ENCODE data around the gene SEPTIN12.

SEPTIN12 gene

GRCh38 chr16:4777339-4778049 lies 10.7 kb downstream of the SEPTIN12 start:
- DNase-seq (ENCODE audit: low spot score), result no peak
- in situ Hi-C loops (cut with MboI; ENCODE audit: low sequenced_read_pairs, unreplicated experiment), result no loop called here
- TF ChIP-seq CTCF (IDR thresholded peaks at IDR 0.05; ENCODE audit: borderline replicate concordance, control extremely low read depth, extremely low read depth, insufficient read depth, missing control alignments), result no peak

- no peak for DNase-seq (ENCODE audit: low spot score)
- in situ Hi-C loops (cut with MboI; ENCODE audit: low sequenced_read_pairs, unreplicated experiment), result no loop called here
- TF ChIP-seq CTCF (IDR thresholded peaks at IDR 0.05; ENCODE audit: borderline replicate concordance, control extremely low read depth, extremely low read depth, insufficient read depth, missing control alignments), result no peak
Measured at GRCh38 chr16:4776141-4776705, 11.9 kb downstream of the SEPTIN12 start.

- no peak for TF ChIP-seq CTCF (IDR thresholded peaks at IDR 0.05; ENCODE audit: borderline replicate concordance, control extremely low read depth, extremely low read depth, insufficient read depth, missing control alignments)
- in situ Hi-C loops (cut with MboI; ENCODE audit: low sequenced_read_pairs, unreplicated experiment), result no loop called here
- DNase-seq (ENCODE audit: low spot score), result no peak
Measured at GRCh38 chr16:4775005-4775404, 13.1 kb downstream of the SEPTIN12 start.

DNA sequence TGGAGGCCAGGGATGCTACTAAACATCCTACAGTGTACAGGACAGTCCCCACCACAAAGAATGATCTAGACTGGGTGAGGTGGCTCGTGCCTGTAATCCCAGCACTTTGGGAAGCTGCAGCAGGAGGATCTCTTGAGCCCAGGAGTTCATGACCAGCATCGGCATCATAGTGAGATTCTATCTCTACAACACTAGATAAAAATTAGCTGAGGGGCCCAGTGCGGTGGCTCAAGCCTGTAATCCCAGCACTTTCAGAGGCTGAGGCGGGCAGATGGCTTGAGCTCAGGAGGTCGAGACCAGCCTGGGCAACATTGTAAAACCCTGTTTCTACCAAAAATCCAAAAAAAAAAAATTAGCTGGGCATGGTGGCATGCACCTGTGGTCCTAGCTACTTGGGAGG lies 15.8 kb downstream of the SEPTIN12 start:
- in situ Hi-C loops (cut with MboI; ENCODE audit: low sequenced_read_pairs, unreplicated experiment), result no loop called here
- no peak for TF ChIP-seq CTCF (IDR thresholded peaks at IDR 0.05; ENCODE audit: borderline replicate concordance, control extremely low read depth, extremely low read depth, insufficient read depth, missing control alignments)

DNA sequence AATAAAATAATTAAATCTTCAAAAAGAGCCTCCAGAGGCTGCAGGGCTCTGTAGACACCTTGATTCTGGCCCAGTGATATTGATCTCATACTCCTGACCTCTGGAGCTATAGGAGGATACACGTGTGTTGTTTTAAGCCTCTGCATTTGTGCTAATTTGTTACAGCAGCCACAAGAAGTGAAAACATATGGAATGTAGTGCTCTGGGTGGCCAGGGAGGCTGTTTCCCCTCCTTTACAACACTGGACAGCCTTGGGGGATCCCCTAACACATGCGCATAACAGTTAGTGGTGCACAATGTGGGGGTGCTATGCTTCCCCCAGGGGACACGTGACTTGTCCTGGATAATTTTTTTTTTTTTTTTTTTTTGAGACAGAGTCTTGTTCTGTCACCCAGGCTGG lies 16.5 kb downstream of the SEPTIN12 start:
- no peak for TF ChIP-seq CTCF (IDR thresholded peaks at IDR 0.05; ENCODE audit: borderline replicate concordance, control extremely low read depth, extremely low read depth, insufficient read depth, missing control alignments)
- in situ Hi-C loops (cut with MboI; ENCODE audit: low sequenced_read_pairs, unreplicated experiment), result no loop called here
- DNase-seq (ENCODE audit: low spot score), result no peak

More for the DNA sequence above, 15.8 kb downstream of the SEPTIN12 start:
- DNase-seq (ENCODE audit: low spot score), result no peak

- no peak for DNase-seq (ENCODE audit: low spot score)
- no peak for TF ChIP-seq CTCF (IDR thresholded peaks at IDR 0.05; ENCODE audit: borderline replicate concordance, control extremely low read depth, extremely low read depth, insufficient read depth, missing control alignments)
Measured at GRCh38 chr16:4769306-4769638, 18.9 kb downstream of the SEPTIN12 start.

More at GRCh38 chr16:4769306-4769638, 18.9 kb downstream of the SEPTIN12 start:
- in situ Hi-C loops (cut with MboI; ENCODE audit: low sequenced_read_pairs, unreplicated experiment), result no loop called here
